Fibroblast of skin of back (primary cell): ENCODE measurements around the gene RRBP1.

Experiments used
- DNase-seq: peaks from one replicate; pipeline ENCODE4 v3.0.0-alpha.2; 2013

RRBP1 gene

GRCh38 chr20:17679941-17680835, 1.9 kb downstream of the RRBP1 start:
- peak; percentile 66 for DNase-seq

- DNase-seq = no peak
Observed at GRCh38 chr20:17678886-17679285, 3.2 kb downstream of the RRBP1 start.

DNA sequence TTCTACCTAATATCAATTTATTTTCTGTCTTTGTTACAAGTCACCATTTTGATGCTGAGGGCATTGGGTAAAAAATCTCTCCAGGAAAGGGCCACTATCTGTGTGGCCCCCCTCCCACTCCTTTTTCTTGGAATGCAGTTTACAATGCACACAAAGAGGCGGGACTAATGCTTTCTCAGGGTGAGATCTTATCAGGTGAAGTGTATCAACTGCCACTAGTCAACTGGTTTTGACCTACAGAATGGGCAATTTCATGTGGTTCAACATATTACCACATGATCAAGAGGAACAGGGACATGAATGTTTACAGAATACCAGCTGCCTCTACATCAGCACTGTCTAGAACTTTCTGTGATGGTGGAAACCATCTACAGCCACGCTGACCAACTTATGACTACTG, 3.7 kb downstream of the RRBP1 start:
- DNase-seq = no peak

DNA sequence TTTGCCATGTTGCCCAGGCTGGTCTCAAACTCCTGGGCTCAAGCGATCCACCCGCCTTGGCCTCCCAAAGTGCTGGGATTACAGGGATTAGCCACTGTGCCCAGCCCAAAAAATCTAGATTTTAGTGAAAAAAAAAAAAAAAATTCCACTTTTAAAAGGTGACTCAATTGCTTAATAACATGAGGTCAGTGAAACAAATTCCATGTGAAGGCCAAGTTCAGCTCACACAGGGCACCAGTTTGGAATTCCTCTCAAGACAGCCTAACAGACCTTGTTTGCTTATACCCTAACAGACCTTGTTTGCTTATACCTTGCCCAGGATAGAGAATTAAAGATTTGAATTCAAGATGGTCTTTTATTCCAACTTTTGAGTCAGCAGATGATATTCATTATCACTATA, 5.1 kb downstream of the RRBP1 start:
- no peak for DNase-seq

- DNase-seq = no peak
Observed at GRCh38 chr20:17676378-17676759, 5.7 kb downstream of the RRBP1 start.

GRCh38 chr20:17675519-17676377, 6.3 kb downstream of the RRBP1 start:
- DNase-seq = no peak

DNA sequence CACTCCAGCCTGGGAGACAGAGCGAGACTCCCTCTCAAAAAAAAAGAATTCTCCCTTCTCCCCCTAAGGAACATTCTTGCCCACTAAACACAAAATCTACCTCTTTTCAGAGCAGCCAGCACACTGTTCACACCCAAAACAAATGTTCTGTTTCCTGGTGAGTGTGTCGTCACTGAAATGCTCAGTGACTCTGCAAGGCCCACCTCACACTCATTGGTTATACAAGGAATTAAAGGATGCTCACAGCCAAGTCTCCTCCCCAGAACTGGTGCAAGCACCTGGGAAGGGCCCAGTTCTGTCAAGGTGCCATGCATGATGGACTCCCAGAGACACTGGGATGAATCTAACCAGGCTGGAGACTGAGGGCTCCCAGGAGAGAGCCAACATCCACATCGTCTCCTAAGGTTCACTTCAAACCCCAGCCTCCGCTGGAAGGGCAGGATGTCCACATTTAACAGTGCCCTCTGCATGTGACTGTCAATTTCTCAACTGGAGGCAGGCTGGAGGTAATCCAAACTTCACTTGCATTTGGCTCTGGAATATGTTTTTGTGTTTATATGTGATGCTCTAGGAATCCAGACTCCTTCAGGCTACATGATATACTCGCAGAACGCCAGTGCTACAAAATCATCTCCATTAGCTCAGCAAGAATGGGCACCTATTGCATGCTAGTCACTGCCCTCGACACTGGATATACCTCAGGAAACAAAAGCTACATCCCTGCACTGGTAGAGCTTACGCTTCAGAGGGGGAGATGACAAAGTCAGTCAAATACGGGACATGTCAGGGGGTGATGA, 7.1 kb downstream of the RRBP1 start:
- no peak for DNase-seq

GRCh38 chr20:17673084-17673483, 9.0 kb downstream of the RRBP1 start:
- no peak for DNase-seq

DNA sequence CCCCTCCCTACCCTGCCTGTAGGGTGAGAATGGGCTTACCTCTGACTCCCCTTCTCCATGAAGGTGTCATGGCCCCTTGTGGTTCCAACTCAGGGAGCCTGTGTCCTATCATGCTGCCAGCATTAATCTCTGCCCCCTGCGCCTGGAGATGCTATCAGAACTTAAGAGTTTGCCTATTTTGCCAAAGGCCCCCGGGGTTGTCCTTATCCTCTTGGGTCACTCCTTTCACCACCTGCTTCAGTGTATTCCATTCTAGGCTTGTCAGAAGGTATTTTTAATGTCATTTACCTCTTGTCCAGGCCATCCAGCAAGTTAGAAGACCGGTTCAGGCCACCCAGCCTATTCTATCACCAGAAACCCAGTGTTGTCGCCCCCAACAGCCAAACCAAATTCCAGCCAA, 10.5 kb downstream of the RRBP1 start:
- no peak for DNase-seq

DNA sequence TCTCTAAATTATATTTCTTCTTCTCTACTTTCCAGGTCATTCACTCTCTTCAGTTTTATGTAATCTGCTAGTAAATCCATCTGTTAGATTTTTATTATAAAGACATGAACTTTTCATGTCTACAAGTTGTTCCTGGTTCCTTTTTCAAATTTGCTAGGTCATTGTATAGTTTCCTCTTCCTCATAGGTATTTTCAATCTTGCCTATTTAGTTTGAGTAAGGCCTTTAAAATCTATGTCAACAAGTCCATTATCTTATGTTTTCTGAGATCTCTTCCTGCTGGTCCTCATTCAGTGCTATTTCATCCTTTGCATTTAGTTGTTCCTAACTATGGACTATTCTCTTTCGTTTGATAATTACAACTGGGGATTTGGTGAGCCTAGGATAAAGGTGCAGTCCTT, 11.0 kb downstream of the RRBP1 start:
- DNase-seq = no peak

DNA sequence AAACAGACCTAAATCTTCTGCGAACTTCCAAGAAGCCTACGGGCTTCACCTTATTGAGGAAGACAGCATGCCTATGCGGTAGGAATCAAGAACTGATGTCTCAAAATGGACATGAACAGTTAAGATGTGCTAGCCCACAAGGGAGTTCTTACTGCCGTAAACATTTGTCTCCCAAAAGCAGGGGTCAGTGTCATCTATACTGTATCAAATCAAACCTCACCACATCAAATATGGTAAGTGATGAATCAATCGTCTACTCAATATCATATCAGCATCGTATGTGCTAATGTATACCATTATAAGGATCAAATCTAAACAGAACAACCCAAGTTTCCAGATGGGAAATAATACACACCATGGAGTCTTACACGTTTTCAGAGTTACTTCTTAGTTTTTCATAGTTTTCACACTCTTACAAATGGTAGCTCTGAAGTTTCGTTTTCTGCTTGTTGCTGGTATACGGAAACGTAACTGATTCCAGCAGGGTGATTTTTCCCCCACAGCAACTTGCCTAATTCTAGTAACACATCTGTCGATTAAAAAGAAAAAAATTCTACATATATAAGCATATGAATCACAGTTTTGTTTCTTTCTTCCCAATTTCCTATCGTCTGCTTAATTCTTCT, 12.6 kb downstream of the RRBP1 start:
- DNase-seq = no peak

- DNase-seq = no peak
Observed at GRCh38 chr20:17668432-17668831, 13.6 kb downstream of the RRBP1 start.

DNA sequence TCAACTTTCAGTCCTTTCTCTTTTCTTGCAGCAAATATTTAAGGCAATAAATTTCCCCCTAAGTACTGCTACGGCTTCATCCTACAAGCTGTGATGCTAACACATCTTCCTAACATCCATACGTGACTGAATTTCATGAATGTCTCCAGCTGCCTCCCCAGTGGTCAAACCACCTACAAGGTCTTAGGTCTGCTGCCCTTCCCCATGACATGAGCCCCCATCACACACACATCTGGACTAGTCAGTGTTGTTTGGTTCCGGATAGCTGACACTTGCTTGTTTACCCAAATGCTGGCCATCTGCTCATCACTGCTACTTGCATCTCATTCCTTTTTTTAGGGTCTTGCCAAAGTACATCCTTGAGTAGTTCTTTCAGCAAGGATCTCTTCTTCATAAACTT, 14.6 kb downstream of the RRBP1 start:
- no peak for DNase-seq

DNA sequence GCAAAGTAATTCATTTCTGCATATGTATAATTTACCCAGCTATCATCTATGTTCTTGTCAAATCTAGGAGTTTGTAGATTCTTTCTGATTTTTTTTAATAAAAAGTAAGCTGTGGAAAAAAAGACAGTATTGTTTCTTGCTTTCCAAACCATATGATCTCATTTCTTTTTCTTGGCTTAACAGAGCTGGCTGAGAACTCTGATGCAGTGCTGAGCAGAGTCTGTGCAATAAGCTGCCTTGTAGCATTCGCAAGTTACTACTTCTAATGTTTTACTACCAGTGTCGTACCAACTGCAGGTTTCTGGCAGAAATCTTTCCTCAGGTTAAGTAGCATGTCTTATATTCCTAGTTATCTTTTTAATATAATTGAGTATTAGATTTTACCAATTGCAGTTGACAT, 15.6 kb downstream of the RRBP1 start:
- peak; percentile 47 for DNase-seq

- DNase-seq = no peak
Observed at GRCh38 chr20:17665756-17666155, 16.3 kb downstream of the RRBP1 start.

DNA sequence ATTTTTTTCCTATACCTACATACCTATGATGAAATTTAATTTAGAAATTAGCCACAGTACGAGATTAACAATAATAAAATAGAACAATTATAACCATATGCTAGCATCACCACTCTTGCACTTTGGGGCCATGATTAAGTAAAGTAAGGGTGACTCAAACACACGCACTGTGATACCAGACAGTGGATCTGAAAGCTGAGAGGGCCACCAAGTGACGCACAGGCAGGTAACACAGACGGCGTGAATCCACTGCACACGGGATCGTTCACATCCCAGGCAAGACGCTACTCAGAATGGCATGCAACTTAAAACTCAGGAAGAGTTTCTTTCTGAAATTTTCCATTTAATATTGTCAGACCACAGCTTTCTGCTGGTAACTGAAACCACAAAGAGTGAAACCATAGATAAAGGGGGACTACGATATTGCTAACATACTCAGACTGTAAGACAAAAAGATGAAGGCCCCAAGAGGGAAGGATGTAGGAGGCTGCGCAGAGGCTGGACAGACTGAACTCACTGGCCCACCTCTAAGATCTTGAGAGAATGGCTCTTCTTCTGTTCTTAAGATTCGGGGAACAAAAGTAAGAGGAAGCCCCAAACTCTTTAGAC, 17.9 kb downstream of the RRBP1 start:
- DNase-seq = no peak

DNA sequence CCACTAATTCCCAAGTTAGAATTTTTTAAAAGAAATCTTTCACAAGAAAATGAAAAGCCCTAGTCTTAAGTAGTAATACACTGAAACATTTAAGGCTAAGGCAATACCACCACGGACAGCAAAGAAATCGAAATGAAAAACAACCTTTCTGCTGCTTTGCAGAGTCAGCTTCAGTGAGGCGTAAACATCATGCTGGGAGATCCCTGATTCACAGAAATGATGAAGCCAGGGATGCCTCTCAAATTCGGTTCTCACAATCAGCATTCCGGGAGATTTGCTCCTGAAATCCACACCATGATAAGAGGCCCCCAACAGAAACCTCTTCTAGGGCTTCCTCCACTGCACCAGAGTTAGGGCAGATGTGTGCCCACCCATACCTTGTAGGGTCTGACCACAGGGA, 18.6 kb downstream of the RRBP1 start:
- no peak for DNase-seq

- DNase-seq = no peak
Observed at GRCh38 chr20:17663040-17663399, 19.0 kb downstream of the RRBP1 start.

DNA sequence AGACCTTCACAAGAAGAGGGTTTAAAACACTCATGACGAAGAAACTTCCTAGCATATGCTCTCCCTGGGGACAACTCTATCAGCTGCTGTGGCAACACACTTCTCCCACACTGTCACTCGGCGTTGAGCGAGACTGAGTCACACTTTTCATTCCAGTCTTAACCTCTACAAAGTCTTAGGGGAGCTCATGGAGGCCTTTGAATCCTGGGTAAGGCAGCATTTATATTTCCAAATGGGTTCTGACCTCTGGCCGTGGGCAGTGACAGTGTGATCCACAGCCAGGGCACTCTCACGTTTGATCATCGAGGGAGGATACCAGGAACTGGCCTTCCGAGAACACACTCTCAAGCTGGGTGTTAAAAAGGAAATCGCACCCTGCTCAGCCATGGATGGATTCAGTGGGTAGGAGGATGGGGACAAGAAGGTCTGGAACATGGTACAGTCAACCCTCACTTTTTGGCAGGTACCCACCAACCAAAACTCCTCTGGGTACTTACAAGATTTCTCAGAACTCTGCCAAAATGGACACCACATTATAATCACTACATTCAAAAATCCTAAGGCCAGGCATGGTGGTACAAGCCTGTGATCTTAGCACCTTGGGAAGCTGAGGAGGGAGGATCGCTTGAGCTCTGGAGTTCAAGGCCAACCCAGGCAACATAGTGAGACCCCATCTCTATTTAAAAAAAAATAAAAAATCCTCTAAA, 19.6 kb downstream of the RRBP1 start:
- peak; percentile 95 for DNase-seq

GRCh38 chr20:17661121-17661744, 20.8 kb downstream of the RRBP1 start:
- DNase-seq = peak; percentile 62

DNA sequence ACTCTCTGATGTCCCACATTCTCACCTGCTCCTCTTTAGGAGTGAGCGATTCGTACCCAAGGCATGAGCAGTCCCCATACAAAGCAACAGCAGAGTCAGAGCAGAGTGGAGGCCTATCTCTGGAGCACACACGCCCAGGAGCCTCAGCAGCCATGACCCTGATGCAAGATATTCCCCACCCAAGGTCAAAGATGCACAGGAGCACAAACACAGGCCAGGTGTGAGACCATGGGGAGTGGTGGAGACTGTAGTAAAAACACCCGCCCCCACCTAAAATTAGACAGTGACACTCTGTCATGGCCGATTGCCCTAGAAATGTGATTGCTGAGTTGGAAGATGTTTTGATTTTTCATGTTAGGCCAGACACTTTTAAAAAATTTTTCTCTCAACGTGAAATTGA, 21.4 kb downstream of the RRBP1 start:
- DNase-seq = no peak
